Measurements from ENCODE around the gene SERPINA10. TPM values are rescaled to one million over a fixed set of nuclear protein-coding genes. Genes with fewer than 3 reads are reported as not detected.
"Not testable (repeated sequence)": the region's sequence is repeated elsewhere in the genome, so short reads cannot be mapped to it uniquely, and the experiment has no call there.

SERPINA10 gene
- total RNA-seq, 1 donor from 2014 or later = not detected

GRCh38 chr14:94288610-94289465 lies 4.2 kb downstream of the SERPINA10 start:
- TF ChIP-seq CTCF (IDR thresholded peaks at IDR 0.05; ENCODE audit: insufficient read depth, low read length, severe bottlenecking) = no peak
- no peak for DNase-seq (ENCODE audit: low read depth)
- FAIRE-seq = peak; percentile 47
- H3K36me3 ChIP-seq (ENCODE audit: control insufficient read depth, insufficient read depth, low read length) = no peaks in the 10 kb centered on the region
- H3K4me3 ChIP-seq (ENCODE audit: low read depth, low read length) = no peak overlapping the region
- no peaks in the 10 kb centered on the region for H3K27me3 ChIP-seq (ENCODE audit: control insufficient read depth, insufficient read depth, low read length)

DNA sequence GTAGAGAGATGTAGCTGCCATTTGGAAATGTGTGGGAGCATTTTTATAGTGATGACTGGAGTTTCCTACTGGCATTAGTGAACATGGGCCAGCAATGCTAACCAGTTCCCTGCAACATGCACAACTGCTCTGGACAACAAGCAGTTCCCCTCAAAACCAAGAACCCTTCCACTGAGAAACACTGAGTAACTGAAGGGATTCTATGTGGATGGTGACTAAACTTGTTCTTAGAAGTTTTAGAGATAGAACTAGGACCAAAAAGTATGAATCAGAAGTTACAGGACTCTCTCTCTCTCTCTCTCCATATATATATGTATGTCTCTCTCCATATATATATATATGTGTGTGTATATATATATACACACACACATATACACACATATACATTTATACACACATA lies 7.9 kb downstream of the SERPINA10 start:
- no peak for DNase-seq (ENCODE audit: low read depth)
- Histone ChIP-seq H3K4me3 (ENCODE audit: low read depth, low read length) (no peak overlapping the region), H3K36me3 (ENCODE audit: control insufficient read depth, insufficient read depth, low read length) (no peaks in the 10 kb centered on the region), H3K27me3 (ENCODE audit: control insufficient read depth, insufficient read depth, low read length) (no peaks in the 10 kb centered on the region)
- FAIRE-seq = no peak
- no peak for TF ChIP-seq CTCF (IDR thresholded peaks at IDR 0.05; ENCODE audit: insufficient read depth, low read length, severe bottlenecking)

DNA sequence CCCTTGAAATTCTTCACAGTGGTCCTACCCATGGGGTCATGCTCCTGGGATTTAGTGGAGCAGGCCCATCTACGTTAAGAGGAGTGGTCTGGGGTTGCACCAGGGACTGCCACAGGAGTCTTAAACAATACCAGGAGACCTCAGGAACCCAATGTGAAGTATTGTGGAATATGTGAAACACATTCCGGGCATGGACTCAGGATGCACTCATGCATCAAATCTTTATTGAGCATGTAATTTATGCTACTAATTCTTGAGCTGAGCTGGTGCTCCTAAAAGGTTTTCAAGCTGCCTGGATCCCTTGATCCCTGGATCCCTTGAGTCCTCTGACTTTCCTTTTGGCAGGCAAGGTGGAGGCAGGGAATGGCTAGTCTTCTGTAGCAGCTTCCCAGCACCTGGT lies 8.8 kb downstream of the SERPINA10 start:
- no peak for TF ChIP-seq CTCF (IDR thresholded peaks at IDR 0.05; ENCODE audit: insufficient read depth, low read length, severe bottlenecking)
- H3K27me3 ChIP-seq (ENCODE audit: control insufficient read depth, insufficient read depth, low read length) = no peaks in the 10 kb centered on the region
- H3K4me3 ChIP-seq (ENCODE audit: low read depth, low read length) = no peak overlapping the region
- FAIRE-seq (no peak), DNase-seq (ENCODE audit: low read depth) (no peak)
- H3K36me3 ChIP-seq (ENCODE audit: control insufficient read depth, insufficient read depth, low read length) = no peaks in the 10 kb centered on the region

- no peak for FAIRE-seq
- peak; percentile 3 for DNase-seq (ENCODE audit: low read depth)
- Histone ChIP-seq H3K36me3 (ENCODE audit: control insufficient read depth, insufficient read depth, low read length) (no peaks in the 10 kb centered on the region), H3K27me3 (ENCODE audit: control insufficient read depth, insufficient read depth, low read length) (no peaks in the 10 kb centered on the region), H3K4me3 (ENCODE audit: low read depth, low read length) (no peak overlapping the region)
- TF ChIP-seq CTCF (IDR thresholded peaks at IDR 0.05; ENCODE audit: insufficient read depth, low read length, severe bottlenecking) = no peak
These were observed 9.9 kb downstream of the SERPINA10 start for GRCh38 chr14:94282991-94283723.

DNA sequence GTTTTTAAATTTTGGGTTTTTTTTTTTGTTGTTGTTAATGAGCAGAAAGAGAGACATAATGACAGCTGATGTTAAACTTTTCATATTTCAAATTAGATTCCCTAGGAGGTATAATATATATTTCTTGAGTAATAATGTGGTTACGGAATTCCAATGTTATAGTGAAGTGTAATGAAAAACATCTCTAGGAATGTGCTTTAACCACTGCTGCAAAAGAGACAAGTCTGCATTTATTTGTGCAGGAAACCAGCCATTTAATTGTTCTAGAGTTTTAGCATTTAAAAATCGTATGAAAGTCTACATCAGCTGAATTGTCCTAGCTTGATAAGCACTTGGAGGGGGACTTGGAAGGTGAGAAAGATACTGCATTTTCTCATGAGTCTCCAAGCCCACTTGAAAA lies 14.3 kb downstream of the SERPINA10 start:
- TF ChIP-seq CTCF (IDR thresholded peaks at IDR 0.05; ENCODE audit: insufficient read depth, low read length, severe bottlenecking) = no peak
- H3K4me3 ChIP-seq (ENCODE audit: low read depth, low read length) = no peak overlapping the region
- no peak for DNase-seq (ENCODE audit: low read depth)
- no peaks in the 10 kb centered on the region for H3K36me3 ChIP-seq (ENCODE audit: control insufficient read depth, insufficient read depth, low read length)
- H3K27me3 ChIP-seq (ENCODE audit: control insufficient read depth, insufficient read depth, low read length) = no peaks in the 10 kb centered on the region
- no peak for FAIRE-seq

DNA sequence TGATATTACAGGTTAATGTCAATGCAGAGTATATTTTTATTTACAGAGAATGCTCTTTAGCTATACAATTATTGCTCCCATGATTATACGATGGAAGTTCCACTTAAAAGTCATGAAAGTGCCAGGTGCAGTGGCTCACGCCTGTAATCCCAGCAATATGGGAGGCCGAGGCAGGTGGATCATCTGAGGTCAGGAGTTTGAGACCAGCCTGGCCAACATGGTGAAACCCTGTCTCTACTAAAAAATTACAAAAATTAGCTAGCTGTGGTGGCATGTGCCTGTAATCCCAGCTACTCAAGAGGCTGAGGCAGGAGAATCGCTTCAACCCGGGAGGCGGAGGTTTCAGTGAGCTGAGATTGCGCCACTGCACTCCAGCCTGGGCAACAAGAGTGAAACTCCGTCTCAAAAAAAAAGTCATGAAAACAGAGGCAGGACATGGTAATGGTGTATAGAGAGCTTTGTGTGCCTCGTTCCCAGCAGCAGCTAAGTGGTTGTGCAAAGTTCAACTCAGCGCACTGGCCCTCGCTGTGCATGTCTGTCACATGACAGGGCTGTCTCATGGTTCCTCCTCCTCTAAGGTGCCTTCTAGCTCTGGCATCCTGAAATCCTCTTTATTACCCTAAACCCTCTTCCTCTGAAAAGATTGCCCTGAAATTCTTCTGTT lies 16.0 kb downstream of the SERPINA10 start:
- FAIRE-seq = peak; percentile 50
- not testable (repeated sequence) for DNase-seq (ENCODE audit: low read depth); H3K27me3 ChIP-seq (ENCODE audit: control insufficient read depth, insufficient read depth, low read length); H3K4me3 ChIP-seq (ENCODE audit: low read depth, low read length); H3K36me3 ChIP-seq (ENCODE audit: control insufficient read depth, insufficient read depth, low read length)

Data from bronchial epithelial cell (primary cell).